Stimulated activated CD4-positive, alpha-beta T cell treated with anti-CD3 and anti-CD28 coated beads, Interleukin-4, amount 100 ng/mL, for 24 hours (primary cell): ENCODE data around the gene PLEKHH2.
"Not testable (repeated sequence)": the region's sequence is repeated elsewhere in the genome, so short reads cannot be mapped to it uniquely, and the experiment has no call there.

ENCODE experiments used
- DNase-seq: peaks from one replicate; pipeline ENCODE4 v3.0.0-alpha.2; 2020

PLEKHH2 gene

GRCh38 chr2:43637030-43637803 lies at the start of gene PLEKHH2:
Gene PLEKHH2, plus strand, starts transcription at chr2:43637260. Its CDS starts 7,414 bp downstream, at chr2:43644674.
- DNase-seq, result peak; percentile 89

- no peak for DNase-seq
These were observed 44.6 kb upstream of the PLEKHH2 start for GRCh38 chr2:43592443-43592842.

- DNase-seq, result no peak
These were observed 43.8 kb upstream of the PLEKHH2 start for GRCh38 chr2:43593254-43593653.

GRCh38 chr2:43594875-43595274 lies 42.2 kb upstream of the PLEKHH2 start:
- DNase-seq, result no peak

GRCh38 chr2:43595603-43596412 lies 41.3 kb upstream of the PLEKHH2 start, which contains the start of gene THADA:
Gene THADA, minus strand, starts transcription at chr2:43596038. Its CDS starts 3,646 bp downstream, at chr2:43592392.
- DNase-seq, result peak; percentile 99

- DNase-seq, result not testable (repeated sequence)
These were observed 36.5 kb upstream of the PLEKHH2 start for GRCh38 chr2:43600596-43600995.

- no peak for DNase-seq
These were observed 32.4 kb upstream of the PLEKHH2 start for GRCh38 chr2:43604674-43605073.

- peak; percentile 19 for DNase-seq
These were observed 31.9 kb upstream of the PLEKHH2 start for GRCh38 chr2:43605079-43605655.

GRCh38 chr2:43605851-43606250 lies 31.2 kb upstream of the PLEKHH2 start:
- no peak for DNase-seq

GRCh38 chr2:43609290-43609918 lies 27.7 kb upstream of the PLEKHH2 start:
- peak; percentile 46 for DNase-seq

GRCh38 chr2:43610361-43610760 lies 26.7 kb upstream of the PLEKHH2 start:
- DNase-seq, result no peak

GRCh38 chr2:43611987-43612894 lies 24.8 kb upstream of the PLEKHH2 start:
- DNase-seq, result peak; percentile 79

- no peak for DNase-seq
These were observed 24.1 kb upstream of the PLEKHH2 start for GRCh38 chr2:43612944-43613343.

- DNase-seq, result no peak
These were observed 19.9 kb upstream of the PLEKHH2 start for GRCh38 chr2:43616967-43617680.

- DNase-seq, result no peak
These were observed 17.5 kb upstream of the PLEKHH2 start for GRCh38 chr2:43619511-43619910.

- no peak for DNase-seq
These were observed 14.1 kb upstream of the PLEKHH2 start for GRCh38 chr2:43622931-43623451.

GRCh38 chr2:43631618-43632317 lies 5.3 kb upstream of the PLEKHH2 start:
- no peak for DNase-seq

- DNase-seq, result no peak
These were observed 2.3 kb upstream of the PLEKHH2 start for GRCh38 chr2:43634604-43635306.

GRCh38 chr2:43636153-43636552 lies 907 bp upstream of the PLEKHH2 start:
- not testable (repeated sequence) for DNase-seq

GRCh38 chr2:43636621-43637020 lies 439 bp upstream of the PLEKHH2 start:
- no peak for DNase-seq
